Activated CD4-positive, alpha-beta T cell treated with anti-CD3 and anti-CD28 coated beads for 48 hours (primary cell): ENCODE data around the gene NCAM1.

ENCODE experiments used
- DNase-seq: peaks from one replicate; pipeline ENCODE4 v3.0.0-alpha.2; 2020

NCAM1 gene

GRCh38 chr11:112968941-112969713 lies 7.9 kb downstream of the NCAM1 start:
- no peak for DNase-seq

DNA sequence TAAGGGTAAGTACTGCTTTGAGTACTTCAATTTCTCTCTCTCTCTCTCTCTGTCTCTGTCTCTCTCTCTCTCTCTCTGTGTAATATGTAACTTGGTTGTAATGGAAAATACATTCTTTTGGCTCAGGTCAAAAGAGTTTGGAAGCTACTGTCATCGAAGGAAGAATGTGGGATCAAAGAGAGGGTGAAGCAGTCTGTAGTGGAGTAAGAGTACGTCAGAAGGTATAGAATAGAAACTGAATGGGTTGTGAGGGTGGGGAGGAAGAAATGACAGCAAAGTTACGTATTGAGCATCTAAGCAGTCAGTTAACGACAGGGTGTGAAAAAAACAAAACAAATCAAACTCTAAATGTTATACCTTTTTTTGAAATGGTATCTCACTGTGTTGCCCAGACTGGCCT lies 10.0 kb downstream of the NCAM1 start:
- DNase-seq = no peak

DNA sequence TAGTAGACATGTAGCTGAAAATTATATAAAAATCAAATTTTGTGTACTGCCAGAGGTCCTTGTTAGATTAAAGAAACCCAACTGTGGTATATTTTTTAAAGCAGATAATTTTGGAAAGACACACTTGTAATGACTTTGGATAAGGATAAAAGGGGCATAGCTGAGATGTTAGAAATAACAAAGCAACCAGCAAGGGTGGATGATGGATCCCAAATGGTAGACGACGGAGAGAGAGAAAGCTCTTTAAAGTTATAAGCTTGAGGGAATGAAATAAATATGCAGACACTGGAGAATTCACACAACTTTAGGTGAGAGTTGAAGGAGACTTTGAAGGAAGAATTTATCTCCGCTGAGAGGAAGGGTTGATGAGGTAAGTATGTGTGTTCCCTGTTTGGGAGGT lies 10.6 kb downstream of the NCAM1 start:
- no peak for DNase-seq

GRCh38 chr11:112972399-112973145 lies 11.4 kb downstream of the NCAM1 start:
- no peak for DNase-seq

GRCh38 chr11:112975051-112975450 lies 13.8 kb downstream of the NCAM1 start:
- DNase-seq = no peak

DNA sequence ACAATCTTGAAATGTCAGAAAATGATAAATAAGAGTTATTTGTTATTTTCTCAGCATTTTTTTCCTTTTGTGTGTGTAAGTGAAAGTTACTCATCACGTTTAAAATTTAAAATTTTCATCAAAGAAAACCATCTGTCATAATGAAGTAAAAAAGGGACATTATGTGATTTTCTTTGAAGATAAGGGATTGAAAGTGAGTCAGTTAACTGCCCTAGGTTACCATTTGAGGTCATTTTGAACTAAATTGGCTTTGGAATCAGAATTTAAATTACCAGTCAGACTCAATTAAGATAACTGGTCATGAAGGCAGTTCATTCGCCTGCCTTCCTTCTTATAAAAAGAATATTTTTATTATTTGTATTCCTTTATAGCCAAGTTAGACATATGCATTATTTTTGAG lies 14.3 kb downstream of the NCAM1 start:
- DNase-seq = no peak

DNA sequence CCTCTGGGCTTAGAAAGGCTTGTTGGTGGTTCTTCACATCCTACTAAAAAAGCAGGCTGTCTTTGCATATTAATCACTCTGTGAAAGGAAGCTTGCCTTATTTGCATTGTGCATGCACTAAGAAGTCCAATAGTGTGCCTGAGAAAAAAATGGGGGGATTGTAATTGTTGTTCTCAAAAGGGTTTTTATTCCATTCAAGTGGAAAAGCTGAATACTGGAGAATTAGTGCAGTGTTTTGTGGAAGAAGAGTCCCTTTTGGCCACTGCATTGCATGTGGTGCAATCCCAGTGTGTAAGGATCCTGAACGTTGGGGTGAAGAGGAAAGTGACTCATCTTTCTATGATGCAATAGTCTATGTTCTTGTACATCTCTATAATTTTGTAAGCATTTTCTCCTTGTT lies 16.5 kb downstream of the NCAM1 start:
- no peak for DNase-seq

DNA sequence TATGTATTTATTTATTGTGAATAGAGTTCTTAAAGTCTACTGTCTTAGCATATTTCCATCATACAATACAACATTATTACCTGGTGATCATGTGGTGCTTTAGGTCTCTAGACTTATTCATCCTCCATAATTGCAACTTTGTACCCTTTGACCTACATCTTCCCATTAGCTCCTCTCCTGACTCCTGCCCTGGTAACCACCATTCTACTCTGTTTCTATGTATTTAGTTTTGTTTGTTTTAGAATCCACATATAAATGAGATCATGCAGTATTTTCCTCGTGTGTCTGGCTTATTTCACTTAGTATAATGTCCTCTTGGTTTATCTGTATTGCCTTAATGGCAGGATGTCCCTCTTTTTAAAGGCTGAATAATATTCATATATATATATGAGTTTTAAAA lies 22.7 kb downstream of the NCAM1 start:
- no peak for DNase-seq

- no peak for DNase-seq
These were observed 28.0 kb downstream of the NCAM1 start for GRCh38 chr11:112989198-112989597.

DNA sequence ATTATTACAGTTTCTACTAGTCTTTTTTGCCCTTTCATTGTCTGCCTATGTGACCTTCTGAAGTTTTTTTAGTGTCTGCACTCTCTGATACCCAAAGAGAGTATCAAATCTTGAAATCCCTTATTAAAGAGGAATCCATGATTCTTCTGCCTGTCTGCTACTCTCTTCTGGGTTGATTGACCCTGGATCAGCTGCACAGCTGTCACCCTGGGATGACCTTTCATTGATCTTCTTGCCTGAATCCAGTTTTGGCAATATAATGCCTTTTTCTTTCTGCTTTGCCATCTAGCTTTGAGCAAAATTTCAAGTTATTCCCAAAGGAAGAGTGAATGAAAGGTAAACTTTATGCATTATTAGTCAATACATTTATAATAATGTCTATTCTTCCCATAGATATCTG lies 32.6 kb downstream of the NCAM1 start:
- DNase-seq = no peak

DNA sequence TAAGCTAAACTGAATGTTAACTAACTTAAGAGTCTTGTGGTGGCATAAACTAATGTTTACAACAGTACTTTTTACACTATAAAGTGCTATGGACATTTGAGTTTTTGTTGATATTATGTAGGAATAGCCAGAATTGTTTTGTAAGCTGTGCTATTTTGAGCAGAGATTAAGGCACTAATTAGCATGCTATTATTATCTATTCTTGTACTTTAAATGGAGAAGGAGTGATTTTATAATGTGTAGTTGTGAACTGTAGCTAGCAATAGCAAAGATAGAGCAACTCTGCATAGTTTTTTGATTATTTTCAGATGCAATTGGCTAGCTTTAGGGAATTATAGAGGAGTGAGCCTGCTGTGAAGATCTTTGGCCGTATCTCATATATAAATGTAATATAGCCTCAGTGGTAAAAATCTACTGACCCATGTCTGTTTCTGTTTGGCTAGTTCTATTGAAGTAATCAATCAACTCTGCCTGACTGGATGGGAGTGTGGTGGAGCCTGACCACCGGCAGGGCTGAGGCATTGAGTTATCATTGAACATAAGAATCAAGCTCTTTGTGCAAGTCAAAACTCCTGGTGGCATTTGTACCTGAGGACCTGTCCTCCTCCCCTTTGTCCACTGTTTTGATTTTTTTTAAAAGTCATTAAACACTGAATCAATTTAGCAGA lies 34.3 kb downstream of the NCAM1 start:
- DNase-seq = no peak

DNA sequence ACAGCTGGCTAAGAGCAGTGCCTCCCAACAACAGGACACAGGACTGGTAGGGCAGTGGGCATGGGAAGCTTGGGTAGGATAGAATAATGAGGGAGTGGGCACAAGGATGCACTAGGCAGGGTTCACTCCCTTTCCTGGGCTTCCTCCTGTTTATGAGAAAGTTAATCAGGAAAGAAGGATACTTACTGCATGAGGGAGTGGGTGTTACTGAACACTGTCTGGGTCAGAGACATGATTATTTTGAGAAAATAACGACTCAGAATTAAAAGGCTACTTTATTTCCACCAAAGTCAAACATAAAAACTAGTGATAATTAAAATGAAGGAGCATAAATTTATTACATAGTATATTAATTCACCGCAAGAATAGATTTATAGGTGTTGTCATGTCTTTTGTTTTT lies 35.8 kb downstream of the NCAM1 start:
- DNase-seq = no peak

DNA sequence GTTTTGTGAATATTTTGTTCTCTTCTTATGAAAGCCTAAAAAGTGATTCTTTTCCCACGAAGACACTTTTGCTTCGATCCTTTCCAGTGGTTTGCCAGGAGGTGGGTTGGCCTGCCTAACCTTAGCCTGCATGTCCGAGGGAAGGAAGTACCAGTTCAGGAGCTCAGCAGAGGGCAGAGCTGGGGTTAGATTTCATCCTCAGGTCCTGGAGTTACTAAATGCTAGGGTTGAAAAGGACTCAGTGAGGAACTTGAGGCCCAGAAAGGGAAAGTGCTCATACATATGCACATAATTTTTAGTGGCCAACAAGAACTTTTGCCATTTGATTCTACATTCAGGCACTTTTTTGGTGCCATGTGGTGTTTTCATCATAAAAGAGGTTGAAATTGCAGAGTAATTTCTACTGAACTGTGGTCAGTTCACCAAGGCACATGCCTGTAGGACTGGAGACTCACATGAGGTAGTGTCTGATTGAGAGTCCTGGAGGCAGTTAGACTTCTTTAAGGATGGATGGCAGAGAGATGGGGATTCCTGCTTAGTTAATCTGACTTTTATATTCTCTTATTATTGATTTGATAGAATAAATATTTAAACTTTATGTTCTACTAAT lies 36.7 kb downstream of the NCAM1 start:
- no peak for DNase-seq

DNA sequence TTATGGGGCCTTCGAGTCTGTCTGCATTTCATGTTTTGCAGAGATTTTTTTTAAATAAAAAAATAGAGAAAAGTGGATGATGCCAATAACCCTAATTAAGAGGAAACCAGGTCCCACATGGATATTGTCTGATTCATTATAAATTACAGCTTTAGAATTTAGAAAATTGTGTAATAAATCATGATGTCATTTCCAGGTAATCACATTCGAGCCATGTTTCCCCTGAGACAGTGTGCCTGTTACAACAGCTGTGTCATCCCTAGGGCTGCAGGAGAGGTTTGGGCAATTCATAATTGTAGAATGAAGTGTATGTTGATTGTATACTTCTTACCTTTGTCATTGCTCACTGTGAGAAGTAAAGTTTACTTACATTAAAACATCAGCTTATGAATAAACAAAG lies 38.3 kb downstream of the NCAM1 start:
- no peak for DNase-seq

GRCh38 chr11:113001709-113002108 lies 40.5 kb downstream of the NCAM1 start:
- DNase-seq = no peak

DNA sequence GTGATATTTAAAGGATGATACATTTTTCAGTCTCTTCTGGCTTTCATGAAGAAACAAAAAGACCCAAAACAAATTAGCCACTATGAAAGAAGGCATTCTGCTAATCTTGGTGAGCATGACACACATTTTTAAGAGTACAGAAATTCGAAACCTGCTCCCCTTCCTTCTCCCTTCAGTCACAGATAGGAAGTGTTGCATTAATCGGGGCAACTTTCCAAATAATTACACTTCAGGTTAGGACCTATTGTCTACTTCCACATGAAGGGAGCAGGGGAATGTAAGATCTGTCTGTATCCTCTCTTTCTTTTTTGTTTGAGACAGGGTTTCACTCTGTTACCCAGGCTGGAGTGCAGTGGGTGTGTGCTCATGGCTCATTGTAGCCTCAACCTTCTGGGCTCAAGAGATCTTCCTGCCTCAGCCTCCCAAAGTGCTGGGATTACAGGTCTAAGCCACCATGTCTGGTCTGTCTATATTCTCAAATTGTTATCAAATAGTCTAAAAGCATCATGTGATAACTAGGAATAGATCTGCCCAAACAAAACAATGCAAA lies 45.8 kb downstream of the NCAM1 start:
- DNase-seq = no peak

DNA sequence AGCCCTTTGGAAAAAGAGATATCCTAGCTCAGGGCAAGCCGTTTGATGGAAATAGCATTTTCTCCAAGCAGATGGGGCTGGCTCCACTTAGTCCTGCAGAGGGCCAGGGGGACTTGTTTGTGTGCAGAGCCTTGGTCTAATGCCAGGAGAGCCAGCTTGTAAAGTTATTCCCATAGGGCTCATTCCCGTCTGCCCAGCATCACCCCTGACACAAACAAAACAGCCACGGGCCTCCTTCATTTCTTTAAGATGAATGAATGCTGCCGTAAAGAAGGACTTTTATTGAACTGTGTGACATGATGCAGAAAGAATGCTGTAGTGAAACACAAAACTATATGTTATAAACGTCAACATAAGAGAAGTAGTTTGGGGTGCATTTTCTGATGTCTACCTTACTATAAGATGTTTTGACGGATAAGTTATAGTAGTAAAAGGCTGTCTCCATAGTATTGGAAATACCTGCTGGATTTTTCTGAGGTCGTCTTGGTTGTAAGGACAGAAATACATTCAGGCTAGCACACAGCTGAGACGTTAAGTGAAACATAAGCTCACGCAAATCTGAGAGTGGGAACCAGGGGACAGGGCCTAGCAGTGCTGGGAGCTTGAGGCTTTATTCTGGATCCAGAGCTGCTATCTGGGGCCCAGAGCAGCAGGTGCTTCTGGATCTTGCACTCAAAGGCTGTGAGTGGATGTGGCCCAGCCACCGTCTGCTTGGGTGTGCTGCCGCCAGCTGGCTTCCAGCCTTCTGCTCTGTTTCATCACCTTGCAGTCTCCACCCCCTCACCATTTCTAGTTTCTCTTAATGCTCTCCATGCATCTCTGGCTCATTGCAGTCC lies 53.3 kb downstream of the NCAM1 start:
- no peak for DNase-seq

- DNase-seq = no peak
These were observed 53.9 kb downstream of the NCAM1 start for GRCh38 chr11:113015098-113015455.

GRCh38 chr11:113016905-113017304 lies 55.7 kb downstream of the NCAM1 start:
- no peak for DNase-seq

DNA sequence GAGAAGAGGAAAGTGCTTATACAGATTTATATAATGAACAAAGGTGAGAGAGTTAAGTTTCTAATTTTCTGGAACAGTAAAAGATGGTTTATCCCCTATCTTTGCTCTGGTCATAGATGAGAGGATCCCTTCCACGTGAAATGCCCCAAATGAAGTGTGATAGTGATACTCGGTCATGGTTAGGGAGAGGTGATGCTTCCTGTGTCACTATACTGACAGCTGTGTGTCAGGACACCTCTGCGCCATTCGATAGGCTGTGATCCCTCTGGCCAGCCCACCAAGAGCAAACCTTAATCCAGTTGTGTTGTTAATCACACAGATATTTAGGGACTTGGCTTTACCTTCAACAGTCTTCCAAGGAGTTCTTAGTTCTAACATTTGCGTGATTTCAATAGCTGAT lies 57.7 kb downstream of the NCAM1 start:
- DNase-seq = no peak

GRCh38 chr11:113019711-113020110 lies 58.5 kb downstream of the NCAM1 start:
- no peak for DNase-seq

GRCh38 chr11:113021111-113021510 lies 59.9 kb downstream of the NCAM1 start:
- DNase-seq = no peak
